ENCODE measurements around the gene OR56A4.

OR56A4 gene

DNA sequence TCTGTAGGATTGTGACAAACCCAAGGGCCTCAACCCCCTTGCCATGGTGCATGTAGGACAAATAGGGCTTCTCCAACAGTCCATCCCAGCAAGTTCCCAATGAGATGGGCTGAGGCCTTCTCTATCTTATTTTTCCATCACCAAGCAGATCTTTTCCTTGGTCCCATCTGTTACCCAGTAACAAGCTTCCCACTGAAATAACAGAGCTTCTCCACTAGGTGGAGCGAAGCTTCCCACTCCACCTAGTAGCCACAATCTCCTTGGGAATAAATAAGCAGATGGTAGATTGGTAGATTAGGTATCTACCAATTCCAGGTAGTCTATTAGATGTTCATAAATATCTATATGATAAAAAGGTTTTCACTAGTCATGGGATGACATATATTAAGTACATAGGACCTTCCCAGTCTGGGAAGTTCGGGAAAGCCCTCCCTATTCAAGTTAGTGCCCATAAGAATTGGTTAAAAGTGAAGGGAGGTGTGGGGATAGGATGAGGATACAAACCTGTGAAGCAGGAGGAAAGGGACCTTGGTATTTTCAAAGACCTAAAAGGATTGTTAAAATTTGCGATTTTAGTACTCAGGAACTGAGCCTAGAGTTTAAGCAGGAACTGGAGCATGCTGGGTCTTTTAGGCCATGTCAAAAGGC lies 14.0 kb downstream of the OR56A4 start:
- CTCF ChIA-PET, result interaction anchor here (1.0 kb wide), 2 partner anchors 13 to 289 kb away, joined by 3 to 5 read pairs; no protein-coding TSS in a partner anchor
- POLR2A ChIA-PET, result no interaction called here
- DNase-seq (ENCODE audit: extremely low spot score), result peak; percentile 34
- TF ChIP-seq FOXK2 (IDR thresholded peaks at IDR 0.05) (no peak), NFRKB (IDR thresholded peaks at IDR 0.05) (no peak), SP1 (IDR thresholded peaks at IDR 0.05) (no peak), FOXA1 (IDR thresholded peaks at IDR 0.05) (no peak), L3MBTL2 (conservative IDR thresholded peaks at IDR 0.05) (no peak), CTBP1 (IDR thresholded peaks at IDR 0.05; ENCODE audit: borderline replicate concordance) (no peak), SUZ12 (IDR thresholded peaks at IDR 0.05) (no peak)

DNA sequence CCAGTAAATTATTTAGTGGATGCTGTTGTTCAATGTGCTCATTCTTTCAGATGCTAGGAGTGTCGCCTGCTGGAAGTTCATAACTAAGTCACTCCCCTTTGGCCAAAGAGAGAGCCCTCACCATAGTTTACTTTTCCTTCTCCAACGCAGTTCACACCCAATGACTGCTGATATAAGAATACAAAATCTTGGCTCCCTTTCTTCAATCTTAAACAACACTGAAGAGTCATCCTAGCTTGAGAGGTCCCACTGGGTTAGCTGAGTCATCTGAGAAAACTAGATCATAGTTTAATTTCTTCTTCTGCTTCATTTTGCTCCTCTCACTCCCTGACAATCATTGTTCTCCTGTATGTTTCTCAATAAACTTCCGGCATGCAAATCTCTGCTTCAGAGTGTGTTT lies 14.6 kb downstream of the OR56A4 start:
- DNase-seq (ENCODE audit: extremely low spot score), result no peak
- CTCF ChIA-PET, result interaction anchor here (0.7 to 1.0 kb wide), 3 partner anchors 14 to 290 kb away, joined by 3 to 5 read pairs (median 3); no protein-coding TSS in a partner anchor
- POLR2A ChIA-PET, result no interaction called here
- TF ChIP-seq, protein P1, sequence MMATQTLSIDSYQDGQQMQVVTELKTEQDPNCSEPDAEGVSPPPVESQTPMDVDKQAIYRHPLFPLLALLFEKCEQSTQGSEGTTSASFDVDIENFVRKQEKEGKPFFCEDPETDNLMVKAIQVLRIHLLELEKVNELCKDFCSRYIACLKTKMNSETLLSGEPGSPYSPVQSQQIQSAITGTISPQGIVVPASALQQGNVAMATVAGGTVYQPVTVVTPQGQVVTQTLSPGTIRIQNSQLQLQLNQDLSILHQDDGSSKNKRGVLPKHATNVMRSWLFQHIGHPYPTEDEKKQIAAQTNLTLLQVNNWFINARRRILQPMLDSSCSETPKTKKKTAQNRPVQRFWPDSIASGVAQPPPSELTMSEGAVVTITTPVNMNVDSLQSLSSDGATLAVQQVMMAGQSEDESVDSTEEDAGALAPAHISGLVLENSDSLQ (IDR thresholded peaks at IDR 0.05), result no peak
- TF ChIP-seq FOXK2 (IDR thresholded peaks at IDR 0.05) (no peak), SP1 (IDR thresholded peaks at IDR 0.05) (no peak), FOXA1 (IDR thresholded peaks at IDR 0.05) (no peak), ARNT (IDR thresholded peaks at IDR 0.05) (no peak), TARDBP (IDR thresholded peaks at IDR 0.05) (no peak), HDGF (IDR thresholded peaks at IDR 0.05; ENCODE audit: borderline replicate concordance) (no peak), ZNF384 (IDR thresholded peaks at IDR 0.05) (no peak), LEF1 (IDR thresholded peaks at IDR 0.05; ENCODE audit: borderline replicate concordance) (no peak), SUZ12 (IDR thresholded peaks at IDR 0.05) (no peak), NFRKB (IDR thresholded peaks at IDR 0.05) (no peak), FOXM1 (IDR thresholded peaks at IDR 0.05; ENCODE audit: borderline replicate concordance) (no peak), BHLHE40 (IDR thresholded peaks at IDR 0.05; ENCODE audit: borderline replicate concordance) (no peak), L3MBTL2 (conservative IDR thresholded peaks at IDR 0.05) (no peak), CTBP1 (IDR thresholded peaks at IDR 0.05; ENCODE audit: borderline replicate concordance) (no peak), ELF4 (IDR thresholded peaks at IDR 0.05) (no peak)

DNA sequence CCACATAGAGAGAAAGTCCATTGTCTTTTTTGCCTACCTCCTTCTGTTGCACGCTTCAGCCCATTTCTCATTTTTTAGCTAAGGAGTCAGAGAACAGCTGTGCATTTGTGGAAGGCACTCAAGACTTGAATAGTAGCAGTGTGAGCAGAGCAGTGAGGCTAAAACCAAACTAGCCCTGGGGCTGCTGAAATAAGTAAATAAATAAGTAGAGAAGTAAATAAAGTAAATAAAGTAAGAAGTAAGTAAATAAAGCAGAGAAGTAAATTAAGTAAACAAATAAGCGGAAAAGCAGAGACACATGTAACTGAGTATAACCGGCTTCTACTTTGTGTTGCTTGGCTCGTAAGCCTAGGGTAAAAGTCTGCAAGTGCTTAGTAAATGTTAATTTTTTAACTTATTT lies 17.5 kb downstream of the OR56A4 start:
- DNase-seq (ENCODE audit: extremely low spot score), result no peak
- no peak for TF ChIP-seq ZNF384 (IDR thresholded peaks at IDR 0.05)
- POLR2A ChIA-PET, result no interaction called here
- CTCF ChIA-PET, result no interaction called here

DNA sequence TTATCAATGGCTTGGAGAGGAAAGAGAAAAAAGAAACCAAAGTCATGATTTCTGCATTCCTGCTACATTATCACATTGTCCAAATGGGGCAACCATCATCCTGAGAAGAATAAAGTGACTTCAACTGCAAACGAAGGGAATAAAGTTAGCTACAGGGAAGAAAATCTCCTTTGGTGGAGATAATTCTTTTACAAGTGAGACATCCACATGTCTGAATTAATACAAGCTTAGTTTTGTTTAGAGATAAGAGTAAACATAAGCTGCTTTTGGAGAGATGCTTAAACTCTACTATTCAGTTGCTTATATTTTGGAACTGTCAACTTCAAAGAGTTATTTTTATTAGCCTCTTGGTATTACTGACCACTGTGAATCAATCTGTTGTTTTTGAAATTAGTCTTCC lies 19.9 kb downstream of the OR56A4 start, which contains the start of gene OR52L1:
Gene OR52L1, minus strand, starts transcription at position 101 of the 400 bp plus-strand sequence. Its CDS starts 55 bp downstream, at position 46.
- CTCF ChIA-PET, result no interaction called here
- no peak for TF ChIP-seq CTBP1 (IDR thresholded peaks at IDR 0.05; ENCODE audit: borderline replicate concordance)
- TF ChIP-seq FOXM1 (IDR thresholded peaks at IDR 0.05; ENCODE audit: borderline replicate concordance), result no peak
- no peak for TF ChIP-seq BHLHE40 (IDR thresholded peaks at IDR 0.05; ENCODE audit: borderline replicate concordance)
- TF ChIP-seq FOXA1 (IDR thresholded peaks at IDR 0.05), result no peak
- TF ChIP-seq ARNT (IDR thresholded peaks at IDR 0.05), result no peak
- DNase-seq (ENCODE audit: extremely low spot score), result no peak
- POLR2A ChIA-PET, result no interaction called here

DNA sequence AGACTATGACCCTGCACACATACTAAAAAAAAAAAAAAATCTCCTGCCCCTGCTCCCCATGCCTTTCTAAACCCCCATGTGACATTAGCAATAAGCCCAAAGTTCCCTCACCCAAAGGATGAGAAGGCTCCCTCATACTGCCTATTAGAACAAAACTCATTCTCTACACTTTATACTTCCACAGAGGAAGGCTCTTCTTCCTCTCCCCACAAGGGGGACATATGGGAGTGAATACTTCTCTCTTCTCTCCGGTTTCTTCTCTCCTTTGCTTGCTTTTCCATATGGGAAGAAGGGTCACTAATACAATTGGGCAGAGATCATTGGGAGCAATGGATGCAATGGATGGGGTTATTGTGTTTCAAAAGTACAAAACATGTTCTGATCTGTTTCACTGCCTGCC lies 23.3 kb downstream of the OR56A4 start:
- TF ChIP-seq SUZ12 (IDR thresholded peaks at IDR 0.05) (no peak), FOXK2 (IDR thresholded peaks at IDR 0.05) (no peak), CTBP1 (IDR thresholded peaks at IDR 0.05; ENCODE audit: borderline replicate concordance) (no peak), LEF1 (IDR thresholded peaks at IDR 0.05; ENCODE audit: borderline replicate concordance) (no peak), ARNT (IDR thresholded peaks at IDR 0.05) (no peak), ZNF384 (IDR thresholded peaks at IDR 0.05) (no peak), BHLHE40 (IDR thresholded peaks at IDR 0.05; ENCODE audit: borderline replicate concordance) (no peak), FOXM1 (IDR thresholded peaks at IDR 0.05; ENCODE audit: borderline replicate concordance) (no peak), SP1 (IDR thresholded peaks at IDR 0.05) (no peak), L3MBTL2 (conservative IDR thresholded peaks at IDR 0.05) (no peak), ELF4 (IDR thresholded peaks at IDR 0.05) (no peak)
- TF ChIP-seq, protein P1 (IDR thresholded peaks at IDR 0.05), result no peak
- DNase-seq (ENCODE audit: extremely low spot score), result no peak
- POLR2A ChIA-PET, result no interaction called here
- CTCF ChIA-PET, result no interaction called here

DNA sequence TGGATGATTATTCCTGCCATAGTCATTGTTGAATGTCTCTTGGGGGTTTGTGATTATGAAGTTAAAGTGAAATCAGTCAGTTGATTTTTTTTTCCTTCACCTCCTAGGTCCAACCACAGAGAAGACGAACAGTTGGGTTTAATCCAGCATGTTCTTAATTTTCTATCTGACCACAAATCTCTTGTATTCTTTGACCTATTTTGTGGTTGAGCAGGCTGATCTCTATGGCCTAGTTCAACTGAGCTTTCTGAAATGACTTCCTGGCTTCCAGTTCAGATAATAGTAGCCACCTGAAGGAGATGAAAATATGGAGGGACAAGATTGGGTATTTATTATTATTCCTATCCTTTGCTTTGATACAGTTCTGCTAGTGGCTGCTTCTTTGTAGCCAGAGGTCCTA lies 33.2 kb downstream of the OR56A4 start:
- no peak for DNase-seq (ENCODE audit: extremely low spot score)
- POLR2A ChIA-PET, result no interaction called here
- TF ChIP-seq ELF4 (IDR thresholded peaks at IDR 0.05) (no peak), FOXM1 (IDR thresholded peaks at IDR 0.05; ENCODE audit: borderline replicate concordance) (no peak), FOXA1 (IDR thresholded peaks at IDR 0.05) (no peak), LEF1 (IDR thresholded peaks at IDR 0.05; ENCODE audit: borderline replicate concordance) (no peak), NFRKB (IDR thresholded peaks at IDR 0.05) (no peak), FOXK2 (IDR thresholded peaks at IDR 0.05) (no peak), ARNT (IDR thresholded peaks at IDR 0.05) (no peak), HDGF (IDR thresholded peaks at IDR 0.05; ENCODE audit: borderline replicate concordance) (no peak), L3MBTL2 (conservative IDR thresholded peaks at IDR 0.05) (no peak), SUZ12 (IDR thresholded peaks at IDR 0.05) (no peak), ZNF384 (IDR thresholded peaks at IDR 0.05) (no peak), BHLHE40 (IDR thresholded peaks at IDR 0.05; ENCODE audit: borderline replicate concordance) (no peak), SP1 (IDR thresholded peaks at IDR 0.05) (no peak), CTBP1 (IDR thresholded peaks at IDR 0.05; ENCODE audit: borderline replicate concordance) (no peak), TARDBP (IDR thresholded peaks at IDR 0.05) (no peak)
- TF ChIP-seq, protein P1 (IDR thresholded peaks at IDR 0.05), result no peak
- CTCF ChIA-PET, result no interaction called here
